ENCODE data around the gene KLHL17. TPM values are rescaled to one million over a fixed set of nuclear protein-coding genes. Genes with fewer than 3 reads are reported as not detected.
A peak's percentile ranks its signal among the peaks of the same experiment; 100 is the strongest.

The KLHL17 gene
- total RNA-seq, 1 experiment from 2014 or later = 32.1 TPM

GRCh38 chr1:981955-982558, 21.7 kb downstream of the KLHL17 start, which contains the start of gene PERM1:
TSS of gene PERM1 (minus strand) at chr1:982093. CDS start at chr1:981029, 1,064 bp downstream.
- Histone ChIP-seq H3K27ac (ENCODE audit: low read length) (no peak within 1 kb of the TSS), H3K9me2 (replicated peaks; ENCODE audit: low read length) (no peaks in the 10 kb centered on the region), H3K4me1 (ENCODE audit: insufficient read depth, low read length) (peaks cover 19% of the 10 kb centered on the region), H4K20me1 (ENCODE audit: low read length) (no peaks in the 10 kb centered on the region), H3K4me3 (ENCODE audit: low read length) (peak within 1 kb of the TSS; percentile 60), H3K4me2 (ENCODE audit: low read length) (peak within 1 kb of the TSS; percentile 85), H3K9me3 (ENCODE audit: low read length) (no peaks in the 10 kb centered on the region), H3K9ac (ENCODE audit: low read length) (no peak within 1 kb of the TSS), H3K79me2 (ENCODE audit: low read length) (no peaks in the 10 kb centered on the region), H3F3A (ENCODE audit: low read length, unreplicated experiment) (no peaks in the 10 kb centered on the region), H2AFZ (ENCODE audit: low read length) (peak within 1 kb of the TSS; percentile 69), H3K27me3 (ENCODE audit: low read length) (peaks cover 11% of the 10 kb centered on the region), H3K36me3 (ENCODE audit: low read depth, low read length) (no peaks in the 10 kb centered on the region)
- DNase-seq (no peak), ATAC-seq (peak; percentile 3)
- BruUV-seq (replicated peaks) = no TSS peak
- TF ChIP-seq EZH2phosphoT487 (IDR thresholded peaks at IDR 0.05; ENCODE audit: borderline replicate concordance, low read length) (no peak), EZH2 (IDR thresholded peaks at IDR 0.05; ENCODE audit: low read length, unreplicated experiment) (no peak), CTCF (conservative IDR thresholded peaks at IDR 0.05; ENCODE audit: low read depth, low read length) (no peak)
- ChIA-PET POLR2A (ENCODE audit: unreplicated experiment) (interaction anchor here (0.6 kb wide), 1 partner anchor 41 kb away, joined by 5 read pairs; no protein-coding TSS in a partner anchor), CTCF (interaction anchor here (1.0 to 3.1 kb wide), 5 partner anchors 15 to 632 kb away, joined by 3 to 23 read pairs (median 7); partner anchors contain the start of genes ISG15 and PLEKHN1)
- intact Hi-C loops (cut with micrococcal nuclease) = no loop called here

DNA sequence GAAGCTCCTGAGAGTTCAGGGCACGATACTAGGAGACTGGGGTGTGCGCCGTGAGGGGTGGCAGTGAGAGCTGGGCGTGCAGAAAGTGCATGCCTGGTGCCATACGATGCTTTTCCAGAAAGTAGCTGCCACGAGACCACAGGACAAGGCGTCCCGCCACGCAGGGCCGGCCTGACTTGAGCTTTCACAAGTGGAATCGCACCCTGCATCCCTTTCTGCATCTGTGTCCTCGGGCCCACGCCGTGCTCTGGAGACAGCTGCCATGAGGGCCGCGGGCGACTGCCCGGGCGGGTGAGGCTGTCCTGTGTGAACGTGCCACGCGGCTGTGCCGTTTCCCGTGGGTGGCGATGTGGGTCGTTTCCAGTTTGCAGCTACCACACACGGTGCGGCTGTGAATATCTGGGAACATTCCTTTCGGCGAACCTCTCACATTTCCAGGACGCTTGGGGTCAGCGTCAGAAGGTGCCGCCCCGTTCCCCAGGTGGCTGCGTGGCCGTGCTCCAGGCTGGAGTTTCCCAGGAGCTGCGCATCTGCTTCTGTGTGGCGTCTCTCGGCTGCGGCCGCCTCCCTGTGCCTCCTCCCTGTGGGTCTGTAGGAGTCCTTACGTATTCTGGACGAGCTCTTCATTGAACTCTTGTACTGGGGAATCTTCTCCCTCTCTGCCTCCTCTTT, 22.5 kb downstream of the KLHL17 start:
- peak; percentile 43 for ATAC-seq
- Histone ChIP-seq H3K4me1 (ENCODE audit: insufficient read depth, low read length) (peaks cover 19% of the 10 kb centered on the region), H3K79me2 (ENCODE audit: low read length) (no peaks in the 10 kb centered on the region), H4K20me1 (ENCODE audit: low read length) (no peaks in the 10 kb centered on the region), H3K9ac (ENCODE audit: low read length) (no peak overlapping the region), H3K9me2 (replicated peaks; ENCODE audit: low read length) (no peaks in the 10 kb centered on the region), H3K27ac (ENCODE audit: low read length) (no peak overlapping the region), H3K36me3 (ENCODE audit: low read depth, low read length) (no peaks in the 10 kb centered on the region), H3K27me3 (ENCODE audit: low read length) (peaks cover 11% of the 10 kb centered on the region), H2AFZ (ENCODE audit: low read length) (peak overlapping the region; percentile 69), H3K9me3 (ENCODE audit: low read length) (no peaks in the 10 kb centered on the region), H3K4me3 (ENCODE audit: low read length) (peak overlapping the region; percentile 60), H3F3A (ENCODE audit: low read length, unreplicated experiment) (no peaks in the 10 kb centered on the region), H3K4me2 (ENCODE audit: low read length) (peak overlapping the region; percentile 85)
- intact Hi-C loops (cut with micrococcal nuclease) = no loop called here
- ChIA-PET POLR2A (ENCODE audit: unreplicated experiment) (no interaction called here), CTCF (interaction anchor here (0.6 to 3.1 kb wide), 10 partner anchors 16 to 632 kb away, joined by 3 to 23 read pairs (median 4); partner anchors contain the start of genes ISG15, PLEKHN1 and RNF223)
- TF ChIP-seq EZH2phosphoT487 (IDR thresholded peaks at IDR 0.05; ENCODE audit: borderline replicate concordance, low read length) = no peak
- TF ChIP-seq EZH2 (IDR thresholded peaks at IDR 0.05; ENCODE audit: low read length, unreplicated experiment) = no peak
- no peak for TF ChIP-seq CTCF (conservative IDR thresholded peaks at IDR 0.05; ENCODE audit: low read depth, low read length)
- no TSS peak for BruUV-seq (replicated peaks)
- DNase-seq = peak; percentile 58

Measured in PC-3 (cell line).